ENCODE data around the gene ALG3.

ALG3 gene

GRCh38 chr3:184235381-184236032 is 13.3 kb downstream of the ALG3 start:
- DNase-seq (ENCODE audit: low spot score), result no peak

- no peak for DNase-seq (ENCODE audit: low spot score)
Observed at GRCh38 chr3:184234671-184235380, 13.9 kb downstream of the ALG3 start.

- DNase-seq (ENCODE audit: low spot score), result peak; percentile 58
Observed at GRCh38 chr3:184234224-184234623, 14.5 kb downstream of the ALG3 start.

- DNase-seq (ENCODE audit: low spot score), result no peak
Observed at GRCh38 chr3:184233127-184233843, 15.5 kb downstream of the ALG3 start.

GRCh38 chr3:184231671-184232070 is 17.1 kb downstream of the ALG3 start:
- DNase-seq (ENCODE audit: low spot score), result no peak

GRCh38 chr3:184230603-184231528 is 17.9 kb downstream of the ALG3 start:
- no peak for DNase-seq (ENCODE audit: low spot score)

GRCh38 chr3:184230081-184230602 is 18.6 kb downstream of the ALG3 start:
- no peak for DNase-seq (ENCODE audit: low spot score)

- peak; percentile 87 for DNase-seq (ENCODE audit: low spot score)
Observed at GRCh38 chr3:184229394-184230080, 19.2 kb downstream of the ALG3 start, which contains the start of gene VWA5B2. TSS of gene VWA5B2 (plus strand) at chr3:184229585. CDS start at chr3:184230529, 944 bp downstream.

- no peak for DNase-seq (ENCODE audit: low spot score)
Observed at GRCh38 chr3:184228376-184229137, 20.2 kb downstream of the ALG3 start.

GRCh38 chr3:184227481-184227935 is 21.3 kb downstream of the ALG3 start:
- DNase-seq (ENCODE audit: low spot score), result peak; percentile 68

- no peak for DNase-seq (ENCODE audit: low spot score)
Observed at GRCh38 chr3:184223946-184224345, 24.8 kb downstream of the ALG3 start.

GRCh38 chr3:184222521-184222920 is 26.2 kb downstream of the ALG3 start:
- no peak for DNase-seq (ENCODE audit: low spot score)

- DNase-seq (ENCODE audit: low spot score), result no peak
Observed at GRCh38 chr3:184218814-184219213, 29.9 kb downstream of the ALG3 start.

- no peak for DNase-seq (ENCODE audit: low spot score)
Observed at GRCh38 chr3:184211718-184212117, 37.0 kb downstream of the ALG3 start.

GRCh38 chr3:184211297-184211696 is 37.5 kb downstream of the ALG3 start:
- no peak for DNase-seq (ENCODE audit: low spot score)

- DNase-seq (ENCODE audit: low spot score), result no peak
Observed at GRCh38 chr3:184209146-184209923, 39.4 kb downstream of the ALG3 start.

GRCh38 chr3:184203526-184203925 is 45.2 kb downstream of the ALG3 start:
- DNase-seq (ENCODE audit: low spot score), result no peak

GRCh38 chr3:184200825-184201224 is 47.9 kb downstream of the ALG3 start:
- DNase-seq (ENCODE audit: low spot score), result no peak

- no peak for DNase-seq (ENCODE audit: low spot score)
Observed at GRCh38 chr3:184198509-184198908, 50.3 kb downstream of the ALG3 start.
